ENCODE results near the gene RAB26.
"Not testable (repeated sequence)": the region's sequence is repeated elsewhere in the genome, so short reads cannot be mapped to it uniquely, and the experiment has no call there.

RAB26 gene

DNA sequence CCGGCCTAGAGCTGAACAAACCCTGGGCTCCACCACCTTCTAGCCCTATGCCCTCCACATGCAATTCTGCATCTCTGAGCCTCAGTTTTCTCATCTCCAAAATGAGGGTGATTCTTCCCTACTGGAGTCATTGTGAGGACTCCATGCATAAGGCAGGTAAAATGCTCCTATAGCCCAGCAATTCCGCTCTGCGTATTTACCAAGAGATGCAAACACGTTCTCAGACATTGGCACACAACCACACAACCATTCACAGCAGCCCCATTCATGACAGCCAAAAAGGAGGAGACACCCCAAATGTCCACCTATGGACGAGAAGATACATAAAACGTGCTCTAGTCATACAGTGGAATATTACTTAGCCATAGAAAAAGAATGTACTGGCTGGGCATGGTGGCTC lies 51.9 kb downstream of the RAB26 start:
- DNase-seq = no peak

- DNase-seq = not testable (repeated sequence)
These were observed 54.8 kb downstream of the RAB26 start for GRCh38 chr16:2203119-2203688.

All from RPMI8226 (cell line).